ENCODE results near the gene NDFIP1.

DNA sequence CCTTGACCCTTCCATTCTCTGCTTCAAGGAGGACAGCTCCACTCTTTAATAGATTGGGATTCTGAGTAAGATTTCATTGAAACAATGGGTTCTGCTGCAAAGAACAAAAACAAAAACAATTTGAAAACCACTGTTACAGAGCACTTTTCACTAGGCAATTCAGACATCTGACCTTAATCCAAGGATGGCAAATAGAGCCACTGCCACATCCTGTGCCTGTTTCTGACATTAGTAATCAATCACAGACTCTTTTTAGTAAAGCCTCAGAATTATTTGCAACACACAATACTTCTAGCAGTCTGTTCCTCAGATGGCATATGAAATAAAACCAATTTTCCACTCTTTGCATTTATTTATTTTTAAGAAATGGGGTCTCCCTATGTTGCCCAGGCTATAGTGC lies 37.8 kb upstream of the NDFIP1 start:
- TF ChIP-seq, protein P1, sequence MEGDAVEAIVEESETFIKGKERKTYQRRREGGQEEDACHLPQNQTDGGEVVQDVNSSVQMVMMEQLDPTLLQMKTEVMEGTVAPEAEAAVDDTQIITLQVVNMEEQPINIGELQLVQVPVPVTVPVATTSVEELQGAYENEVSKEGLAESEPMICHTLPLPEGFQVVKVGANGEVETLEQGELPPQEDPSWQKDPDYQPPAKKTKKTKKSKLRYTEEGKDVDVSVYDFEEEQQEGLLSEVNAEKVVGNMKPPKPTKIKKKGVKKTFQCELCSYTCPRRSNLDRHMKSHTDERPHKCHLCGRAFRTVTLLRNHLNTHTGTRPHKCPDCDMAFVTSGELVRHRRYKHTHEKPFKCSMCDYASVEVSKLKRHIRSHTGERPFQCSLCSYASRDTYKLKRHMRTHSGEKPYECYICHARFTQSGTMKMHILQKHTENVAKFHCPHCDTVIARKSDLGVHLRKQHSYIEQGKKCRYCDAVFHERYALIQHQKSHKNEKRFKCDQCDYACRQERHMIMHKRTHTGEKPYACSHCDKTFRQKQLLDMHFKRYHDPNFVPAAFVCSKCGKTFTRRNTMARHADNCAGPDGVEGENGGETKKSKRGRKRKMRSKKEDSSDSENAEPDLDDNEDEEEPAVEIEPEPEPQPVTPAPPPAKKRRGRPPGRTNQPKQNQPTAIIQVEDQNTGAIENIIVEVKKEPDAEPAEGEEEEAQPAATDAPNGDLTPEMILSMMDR (conservative IDR thresholded peaks at IDR 0.05; ENCODE audit: low read depth, low read length) = no peak
- TF ChIP-seq EZH2 (IDR thresholded peaks at IDR 0.05; ENCODE audit: borderline replicate concordance, low read depth, low read length, poor library complexity, severe bottlenecking) = no peak
